Kidney (tissue), 14 donors: Measurements from ENCODE around the gene TMED5. TPM values are rescaled to one million over a fixed set of nuclear protein-coding genes. Genes with fewer than 3 reads are reported as not detected.

Source experiments
- DNase-seq, 5 donors: peaks; one replicate each; pipeline ENCODE4 v3.0.0-alpha.2; 2013 to 2020
- FAIRE-seq: peaks from 2 replicates; lab custom pipeline; 2012; peaks lifted over from hg19 to GRCh38; lab: Jason Lieb, UNC
- H3K27ac ChIP-seq, 2 donors: one replicate each; pipeline ENCODE4 v1.7.0; 2013; ENCODE audit warnings: low read depth in 2 of 2, low read length in 2 of 2, inconsistent platforms in 1 of 2
- H3K27me3 ChIP-seq: one replicate; pipeline ENCODE4 v1.7.1; 2013; ENCODE audit warnings: low read length, inconsistent platforms; ENCODE audit not compliant: control insufficient read depth, insufficient read depth
- H3K36me3 ChIP-seq, 3 donors: one replicate each; pipeline versions ENCODE4 v1.7.0 to v1.7.1; 2013; ENCODE audit warnings: low read length in 3 of 3, control low read depth in 1 of 3, inconsistent platforms in 1 of 3; ENCODE audit not compliant: insufficient read depth in 3 of 3, control insufficient read depth in 2 of 3
- H3K4me1 ChIP-seq, 3 donors: one replicate each; pipeline versions ENCODE4 v1.7.0 to v1.7.1; 2013; ENCODE audit warnings: low read length in 3 of 3, inconsistent platforms in 1 of 3, low read depth in 1 of 3; ENCODE audit not compliant: control insufficient read depth in 2 of 3, insufficient read depth in 2 of 3
- H3K4me3 ChIP-seq, 3 donors: one replicate each; pipeline versions ENCODE4 v1.7.0 to v1.8.1; 2013; ENCODE audit warnings: low read length in 3 of 3, control low read depth in 1 of 3, inconsistent platforms in 1 of 3
- H3K9ac ChIP-seq, 3 donors: one replicate each; pipeline versions ENCODE4 v1.7.0 to v1.7.1; 2013; ENCODE audit warnings: low read length in 3 of 3, control low read depth in 1 of 3, inconsistent platforms in 1 of 3
- H3K9me3 ChIP-seq, 3 donors: one replicate each; pipeline versions ENCODE4 v1.7.0 to v1.7.1; 2013; ENCODE audit warnings: low read length in 3 of 3, control low read depth in 1 of 3, inconsistent platforms in 1 of 3; ENCODE audit not compliant: control insufficient read depth in 2 of 3, insufficient read depth in 1 of 3
- CTCF ChIP-seq: IDR thresholded peaks from 3 replicates; pipeline ENCODE4 v1.5.1; 2012; ENCODE audit warnings: mild to moderate bottlenecking, moderate library complexity, borderline replicate concordance; ENCODE audit not compliant: insufficient read depth; ENCODE audit errors: extremely low read depth
- intact Hi-C: fragments of 100-400 bp; cut with DNase I; formaldehyde crosslinking; loops from one replicate; pipeline ENCODE4 v1.11.1; 2022
- polyA plus RNA-seq: library from polyadenylated mRNA; stranded (reverse); fragments of 350-450 nt; fragmentation: Illumina TruSeq; extraction: RNeasy Lipid Tissue Mini Kit (QIAGEN cat#74804); gene quantifications from one replicate; pipeline ENCODE4 v1.2.3, GENCODE V29; 2014; ENCODE audit warnings: low read depth, low replicate concordance; ENCODE audit not compliant: insufficient read depth
- total RNA-seq: library from RNA; stranded (reverse); fragmentation: NEBNext Ultra II Directional; extraction: Animal tissue kit (Norgen Biotek cat#: 25700); gene quantifications from one replicate; pipeline ENCODE4 v1.2.1, GENCODE V29; 2021
- donor health status: control.
- donor health status: control.
- donor health status: control.
- donor health status: control.
- donor health status: control.
- donor health status: DM: yes; HTN: yes; CAD: no.
- donor health status: Normal renal cell carcinoma (clear cell type).

Gene TMED5
- total and polyA plus RNA-seq, 2 donors from 2014 or later: 45.3 to 55.2 TPM

GRCh38 chr1:93123201-93123783 is 56.9 kb downstream of the TMED5 start:
- H3K4me3 ChIP-seq: no peak overlapping the region
- intact Hi-C loops: no loop called here
- FAIRE-seq: no peak
- no peak overlapping the region for H3K9ac ChIP-seq
- no peaks in the 10 kb centered on the region for H3K9me3 ChIP-seq
- peaks cover 0 to 5% (median 2%) of the 10 kb centered on the region in 3 donors for H3K36me3 ChIP-seq
- H3K4me1 ChIP-seq: no peaks in the 10 kb centered on the region
- TF ChIP-seq CTCF: no peak
- H3K27me3 ChIP-seq: no peaks in the 10 kb centered on the region
- H3K27ac ChIP-seq: no peak overlapping the region
- no peak for DNase-seq

- FAIRE-seq (no peak), DNase-seq (no peak)
- Histone ChIP-seq H3K9me3 (no peaks in the 10 kb centered on the region), H3K27ac (no peak overlapping the region), H3K36me3 (peaks cover 3 to 5% (median 4%) of the 10 kb centered on the region in 3 donors), H3K9ac (no peak overlapping the region), H3K4me1 (no peaks in the 10 kb centered on the region), H3K4me3 (no peak overlapping the region), H3K27me3 (no peaks in the 10 kb centered on the region)
- TF ChIP-seq CTCF: no peak
- intact Hi-C loops: no loop called here
Observed at GRCh38 chr1:93120614-93121013, 59.6 kb downstream of the TMED5 start.

GRCh38 chr1:93114391-93114790 is 65.8 kb downstream of the TMED5 start:
- no peaks in the 10 kb centered on the region for H3K4me1 ChIP-seq
- no peaks in the 10 kb centered on the region for H3K27me3 ChIP-seq
- FAIRE-seq (no peak), DNase-seq (no peak)
- intact Hi-C loops: no loop called here
- no peak overlapping the region for H3K4me3 ChIP-seq
- H3K9ac ChIP-seq: no peak overlapping the region
- TF ChIP-seq CTCF: no peak
- peaks cover 3 to 4% (median 3%) of the 10 kb centered on the region in 3 donors for H3K36me3 ChIP-seq
- H3K27ac ChIP-seq: no peak overlapping the region
- no peaks in the 10 kb centered on the region for H3K9me3 ChIP-seq

- DNase-seq (no peak), FAIRE-seq (no peak)
- no peaks in the 10 kb centered on the region for H3K9me3 ChIP-seq
- no peak for TF ChIP-seq CTCF
- H3K27ac ChIP-seq: no peak overlapping the region
- peaks cover 0 to 4% (median 3%) of the 10 kb centered on the region in 3 donors for H3K36me3 ChIP-seq
- H3K4me3 ChIP-seq: no peak overlapping the region
- no peaks in the 10 kb centered on the region for H3K4me1 ChIP-seq
- no peaks in the 10 kb centered on the region for H3K27me3 ChIP-seq
- H3K9ac ChIP-seq: no peak overlapping the region
- intact Hi-C loops: no loop called here
Observed at GRCh38 chr1:93113127-93113526, 67.1 kb downstream of the TMED5 start.
